Heart left ventricle (tissue), 13 donors: ENCODE measurements around the gene CNKSR1.

Source experiments
- POLR2A ChIP-seq, 2 donors: fragments of 450-650 bp; IDR thresholded peaks; one replicate each; pipeline ENCODE4 v1.6.1; 2017; ENCODE audit warnings: antibody characterized with exemption in 2 of 2, mild to moderate bottlenecking in 2 of 2, moderate library complexity in 2 of 2
- TF ChIP-seq, protein P1 (sequence below), 12 donors: fragments of 200-600 bp; sonication (generic) in 4 of 12; IDR thresholded peaks; one replicate each; pipeline versions ENCODE4 v1.5.0 to v1.8.0; 2018 to 2022; ENCODE audit warnings: antibody characterized with exemption in 12 of 12, mild to moderate bottlenecking in 5 of 12
- donor health status: ischemic (EF 13 %, LVEDD 7.1; RV severe dilation, severe dysfunction).
- donor health status: DM: no; HTN: yes; CAD: no.
- donor health status: DM: no; HTN: no; CAD: no.
- donor health status: ischemic (EF 25% LVEDD 6.9; RV normal size, moderate dysfunction).
- donor health status: ischemic (EF 25% LVEDD 5.7; RV mildly dilated, moderate dysfunction).
- donor health status: ischemic (EF 35%, LVEDD 5.7; RV mildly dilated, moderate dysfunction).
- donor health status: nonischemic (EF 11% LVEDD 7.7; RV severe dilation, severe dysfunction).
- donor health status: DM: yes; HTN: yes; CAD: no.
- donor health status: PGD.
- donor health status: ischemic (EF 29% LVEDD 5.4; RV normal size, mild dysfunction).
- donor health status: nonischemic (EF 23%, LVEDD 6.1; RV moderate dilation, normal function).

DNA sequence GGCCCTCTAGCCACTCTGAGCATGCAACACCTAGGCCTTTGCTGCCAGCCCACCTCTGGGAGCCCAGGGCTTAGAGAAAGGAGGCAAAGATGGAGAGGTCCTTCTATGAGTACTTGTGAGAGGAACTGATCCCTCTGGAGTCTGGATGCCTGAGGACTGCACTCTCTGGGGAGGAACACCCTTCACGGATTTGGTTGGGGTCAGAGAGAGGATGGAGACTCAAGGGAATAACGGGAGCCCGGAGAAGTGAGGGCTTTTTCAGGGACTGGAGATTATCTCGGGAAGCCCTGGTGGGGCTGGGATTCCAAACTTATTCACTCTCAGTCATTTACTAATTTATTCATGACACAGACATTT is 8.1 kb upstream of the CNKSR1 start:
- no peak for TF ChIP-seq POLR2A (IDR thresholded peaks at IDR 0.05)
- TF ChIP-seq, protein P1, sequence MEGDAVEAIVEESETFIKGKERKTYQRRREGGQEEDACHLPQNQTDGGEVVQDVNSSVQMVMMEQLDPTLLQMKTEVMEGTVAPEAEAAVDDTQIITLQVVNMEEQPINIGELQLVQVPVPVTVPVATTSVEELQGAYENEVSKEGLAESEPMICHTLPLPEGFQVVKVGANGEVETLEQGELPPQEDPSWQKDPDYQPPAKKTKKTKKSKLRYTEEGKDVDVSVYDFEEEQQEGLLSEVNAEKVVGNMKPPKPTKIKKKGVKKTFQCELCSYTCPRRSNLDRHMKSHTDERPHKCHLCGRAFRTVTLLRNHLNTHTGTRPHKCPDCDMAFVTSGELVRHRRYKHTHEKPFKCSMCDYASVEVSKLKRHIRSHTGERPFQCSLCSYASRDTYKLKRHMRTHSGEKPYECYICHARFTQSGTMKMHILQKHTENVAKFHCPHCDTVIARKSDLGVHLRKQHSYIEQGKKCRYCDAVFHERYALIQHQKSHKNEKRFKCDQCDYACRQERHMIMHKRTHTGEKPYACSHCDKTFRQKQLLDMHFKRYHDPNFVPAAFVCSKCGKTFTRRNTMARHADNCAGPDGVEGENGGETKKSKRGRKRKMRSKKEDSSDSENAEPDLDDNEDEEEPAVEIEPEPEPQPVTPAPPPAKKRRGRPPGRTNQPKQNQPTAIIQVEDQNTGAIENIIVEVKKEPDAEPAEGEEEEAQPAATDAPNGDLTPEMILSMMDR (IDR thresholded peaks at IDR 0.05) = no peak
